Measurements from ENCODE around the gene C6orf118.

C6orf118 gene

DNA sequence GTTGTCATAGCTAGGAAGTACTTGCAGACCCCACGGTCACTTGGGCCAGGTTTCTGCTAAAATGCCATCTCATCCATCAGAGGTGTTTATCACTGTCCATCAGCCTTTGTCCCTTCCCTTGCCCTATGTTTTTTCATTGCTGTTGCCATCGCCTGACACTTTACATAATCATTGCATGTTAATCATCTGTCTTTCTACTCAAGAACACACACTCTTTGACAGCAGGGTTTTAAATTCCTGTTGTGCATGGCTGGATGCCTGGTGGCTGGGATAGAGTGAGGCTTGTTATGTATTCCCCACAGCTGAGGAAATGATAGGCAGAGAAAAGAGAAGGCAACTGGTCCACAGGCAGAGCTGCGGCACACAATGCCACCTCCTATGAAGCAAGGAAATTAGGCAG lies 11.7 kb upstream of the C6orf118 start:
- TF ChIP-seq, protein P1, sequence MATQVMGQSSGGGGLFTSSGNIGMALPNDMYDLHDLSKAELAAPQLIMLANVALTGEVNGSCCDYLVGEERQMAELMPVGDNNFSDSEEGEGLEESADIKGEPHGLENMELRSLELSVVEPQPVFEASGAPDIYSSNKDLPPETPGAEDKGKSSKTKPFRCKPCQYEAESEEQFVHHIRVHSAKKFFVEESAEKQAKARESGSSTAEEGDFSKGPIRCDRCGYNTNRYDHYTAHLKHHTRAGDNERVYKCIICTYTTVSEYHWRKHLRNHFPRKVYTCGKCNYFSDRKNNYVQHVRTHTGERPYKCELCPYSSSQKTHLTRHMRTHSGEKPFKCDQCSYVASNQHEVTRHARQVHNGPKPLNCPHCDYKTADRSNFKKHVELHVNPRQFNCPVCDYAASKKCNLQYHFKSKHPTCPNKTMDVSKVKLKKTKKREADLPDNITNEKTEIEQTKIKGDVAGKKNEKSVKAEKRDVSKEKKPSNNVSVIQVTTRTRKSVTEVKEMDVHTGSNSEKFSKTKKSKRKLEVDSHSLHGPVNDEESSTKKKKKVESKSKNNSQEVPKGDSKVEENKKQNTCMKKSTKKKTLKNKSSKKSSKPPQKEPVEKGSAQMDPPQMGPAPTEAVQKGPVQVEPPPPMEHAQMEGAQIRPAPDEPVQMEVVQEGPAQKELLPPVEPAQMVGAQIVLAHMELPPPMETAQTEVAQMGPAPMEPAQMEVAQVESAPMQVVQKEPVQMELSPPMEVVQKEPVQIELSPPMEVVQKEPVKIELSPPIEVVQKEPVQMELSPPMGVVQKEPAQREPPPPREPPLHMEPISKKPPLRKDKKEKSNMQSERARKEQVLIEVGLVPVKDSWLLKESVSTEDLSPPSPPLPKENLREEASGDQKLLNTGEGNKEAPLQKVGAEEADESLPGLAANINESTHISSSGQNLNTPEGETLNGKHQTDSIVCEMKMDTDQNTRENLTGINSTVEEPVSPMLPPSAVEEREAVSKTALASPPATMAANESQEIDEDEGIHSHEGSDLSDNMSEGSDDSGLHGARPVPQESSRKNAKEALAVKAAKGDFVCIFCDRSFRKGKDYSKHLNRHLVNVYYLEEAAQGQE (IDR thresholded peaks at IDR 0.05; ENCODE audit: insufficient read depth in 1 of 2, low read depth in 2 of 2, low read length in 2 of 2), result no peak
- TF ChIP-seq TAF1 (IDR thresholded peaks at IDR 0.05; ENCODE audit: borderline replicate concordance, insufficient read depth, low read length) (no peak), FOXP2 (optimal IDR thresholded peaks at IDR 0.05; ENCODE audit: borderline replicate concordance, extremely low read depth, extremely low read length, insufficient read depth) (no peak), SIN3A (IDR thresholded peaks at IDR 0.05; ENCODE audit: borderline replicate concordance, insufficient read depth, low read length) (no peak), POLR2AphosphoS5 (IDR thresholded peaks at IDR 0.05; ENCODE audit: low read depth, low read length) (no peak)

GRCh38 chr6:165317723-165318122 lies 8.3 kb upstream of the C6orf118 start:
- TF ChIP-seq TAF1 (IDR thresholded peaks at IDR 0.05; ENCODE audit: borderline replicate concordance, insufficient read depth, low read length) (no peak), FOXP2 (optimal IDR thresholded peaks at IDR 0.05; ENCODE audit: borderline replicate concordance, extremely low read depth, extremely low read length, insufficient read depth) (no peak), POLR2AphosphoS5 (IDR thresholded peaks at IDR 0.05; ENCODE audit: low read depth, low read length) (no peak), SIN3A (IDR thresholded peaks at IDR 0.05; ENCODE audit: borderline replicate concordance, insufficient read depth, low read length) (no peak)
- TF ChIP-seq, protein P1 (IDR thresholded peaks at IDR 0.05; ENCODE audit: insufficient read depth in 1 of 2, low read depth in 2 of 2, low read length in 2 of 2), result no peak

GRCh38 chr6:165306955-165307354 lies 2.5 kb downstream of the C6orf118 start:
- no peak for TF ChIP-seq POLR2AphosphoS5 (IDR thresholded peaks at IDR 0.05; ENCODE audit: low read depth, low read length)
- TF ChIP-seq TAF1 (IDR thresholded peaks at IDR 0.05; ENCODE audit: borderline replicate concordance, insufficient read depth, low read length), result no peak
- TF ChIP-seq FOXP2 (optimal IDR thresholded peaks at IDR 0.05; ENCODE audit: borderline replicate concordance, extremely low read depth, extremely low read length, insufficient read depth), result no peak

DNA sequence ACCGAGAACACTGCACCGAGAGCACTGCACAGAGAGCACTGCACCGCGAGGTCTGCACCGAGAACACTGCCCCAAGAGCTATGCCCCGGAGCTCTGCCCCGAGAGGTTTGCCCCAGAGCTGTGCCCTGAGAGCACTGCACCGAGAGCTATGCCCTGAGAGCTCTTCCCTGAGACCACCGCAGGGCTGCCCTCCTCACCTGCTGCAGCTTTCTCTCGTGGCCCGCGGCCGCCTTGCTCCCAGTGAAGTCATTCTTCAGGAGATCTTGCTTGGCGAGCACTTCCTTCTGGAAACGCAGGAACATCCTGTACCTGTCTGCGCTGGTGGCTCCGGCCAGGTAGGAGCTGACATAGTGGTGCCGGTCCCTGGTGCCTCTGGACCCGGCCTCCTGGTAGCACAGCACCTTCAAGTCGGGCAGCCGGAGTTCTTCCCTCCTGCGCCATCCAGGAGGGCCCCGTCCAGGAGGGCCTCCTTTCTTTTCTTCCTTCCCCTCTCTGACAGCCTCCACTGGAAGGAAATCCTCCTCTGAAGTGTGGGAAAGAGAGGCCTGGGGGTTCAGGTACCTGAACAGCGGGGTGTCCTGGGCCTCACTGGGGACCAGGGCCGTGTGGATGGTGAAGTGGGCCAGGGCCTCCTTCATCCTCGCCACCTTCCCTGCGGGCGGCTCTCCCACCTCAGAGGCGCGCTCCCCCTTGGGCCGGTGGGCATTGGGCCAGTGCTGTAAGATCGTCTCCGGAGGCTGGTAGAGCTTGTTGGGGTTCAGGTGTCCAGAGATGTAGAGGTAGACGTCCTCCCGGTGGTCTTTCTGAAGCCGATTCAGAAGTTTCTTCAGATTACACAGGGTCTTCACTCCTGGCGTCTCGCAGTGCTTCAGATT lies 7.8 kb downstream of the C6orf118 start:
- TF ChIP-seq TAF1 (IDR thresholded peaks at IDR 0.05; ENCODE audit: borderline replicate concordance, insufficient read depth, low read length), result no peak
- no peak for TF ChIP-seq POLR2AphosphoS5 (IDR thresholded peaks at IDR 0.05; ENCODE audit: low read depth, low read length)
- no peak for TF ChIP-seq FOXP2 (optimal IDR thresholded peaks at IDR 0.05; ENCODE audit: borderline replicate concordance, extremely low read depth, extremely low read length, insufficient read depth)
- TF ChIP-seq SIN3A (IDR thresholded peaks at IDR 0.05; ENCODE audit: borderline replicate concordance, insufficient read depth, low read length), result no peak
- TF ChIP-seq, protein P1 (IDR thresholded peaks at IDR 0.05; ENCODE audit: insufficient read depth in 1 of 2, low read depth in 2 of 2, low read length in 2 of 2), result no peak

DNA sequence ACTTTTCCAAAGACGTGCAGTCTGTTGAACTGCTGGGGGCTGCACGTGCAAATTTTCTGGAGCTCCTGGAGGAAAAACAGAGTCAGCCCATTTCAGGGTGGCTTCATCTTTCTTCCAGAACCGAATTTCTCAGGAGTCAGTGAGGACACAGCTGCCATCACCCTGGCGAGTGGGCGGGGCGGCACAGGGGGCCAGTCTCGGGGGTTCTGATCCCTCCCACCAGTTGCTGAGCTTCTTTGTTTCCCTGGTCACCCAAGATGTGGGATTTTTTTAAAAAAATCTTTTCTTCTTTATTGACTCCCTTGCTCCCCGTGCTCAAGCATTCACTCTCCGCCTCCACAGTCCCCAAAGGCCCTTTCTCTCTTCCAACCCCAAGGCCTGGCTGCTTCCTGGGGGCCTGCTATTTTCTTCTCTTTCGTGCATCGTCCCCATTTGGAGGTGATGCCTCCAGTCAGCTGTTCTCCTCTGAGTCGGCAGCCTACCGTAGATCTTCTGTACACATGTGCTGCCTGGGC lies 8.9 kb downstream of the C6orf118 start:
- TF ChIP-seq POLR2AphosphoS5 (IDR thresholded peaks at IDR 0.05; ENCODE audit: low read depth, low read length) (no peak), TAF1 (IDR thresholded peaks at IDR 0.05; ENCODE audit: borderline replicate concordance, insufficient read depth, low read length) (no peak), SIN3A (IDR thresholded peaks at IDR 0.05; ENCODE audit: borderline replicate concordance, insufficient read depth, low read length) (no peak), FOXP2 (optimal IDR thresholded peaks at IDR 0.05; ENCODE audit: borderline replicate concordance, extremely low read depth, extremely low read length, insufficient read depth) (no peak)
- TF ChIP-seq, protein P1 (IDR thresholded peaks at IDR 0.05; ENCODE audit: insufficient read depth in 1 of 2, low read depth in 2 of 2, low read length in 2 of 2), result no peak

All from PFSK-1 (cell line).